LNCAP (cell line): ENCODE results near the gene HSPA4.

Source experiments
- CTCF ChIP-seq: fragments of 450-650 bp; IDR thresholded peaks from 2 replicates; pipeline ENCODE4 v1.5.1; 2017; ENCODE audit warnings: mild to moderate bottlenecking

The HSPA4 gene

DNA sequence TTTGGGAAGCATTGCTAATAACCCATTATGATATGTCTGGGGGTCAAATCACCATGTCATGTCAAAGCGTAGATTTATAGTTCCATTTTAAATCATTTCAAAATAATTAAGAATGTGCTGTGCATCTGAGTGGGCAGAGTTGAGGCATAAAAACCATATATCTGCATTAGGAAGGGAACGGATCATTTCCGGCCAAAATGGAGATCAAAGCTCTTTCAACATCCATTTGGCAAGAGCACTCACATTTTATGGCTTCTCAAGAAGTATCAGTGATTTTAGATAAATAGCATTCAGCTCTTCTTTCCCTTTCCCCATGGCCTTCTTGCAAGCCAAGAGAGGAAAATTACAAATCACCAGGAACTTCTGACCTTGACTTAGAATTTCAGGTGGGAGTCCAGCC is 89.9 kb downstream of the HSPA4 start:
- TF ChIP-seq CTCF: no peak

- TF ChIP-seq CTCF: no peak
These were observed 91.0 kb downstream of the HSPA4 start for GRCh38 chr5:133142782-133143181.

DNA sequence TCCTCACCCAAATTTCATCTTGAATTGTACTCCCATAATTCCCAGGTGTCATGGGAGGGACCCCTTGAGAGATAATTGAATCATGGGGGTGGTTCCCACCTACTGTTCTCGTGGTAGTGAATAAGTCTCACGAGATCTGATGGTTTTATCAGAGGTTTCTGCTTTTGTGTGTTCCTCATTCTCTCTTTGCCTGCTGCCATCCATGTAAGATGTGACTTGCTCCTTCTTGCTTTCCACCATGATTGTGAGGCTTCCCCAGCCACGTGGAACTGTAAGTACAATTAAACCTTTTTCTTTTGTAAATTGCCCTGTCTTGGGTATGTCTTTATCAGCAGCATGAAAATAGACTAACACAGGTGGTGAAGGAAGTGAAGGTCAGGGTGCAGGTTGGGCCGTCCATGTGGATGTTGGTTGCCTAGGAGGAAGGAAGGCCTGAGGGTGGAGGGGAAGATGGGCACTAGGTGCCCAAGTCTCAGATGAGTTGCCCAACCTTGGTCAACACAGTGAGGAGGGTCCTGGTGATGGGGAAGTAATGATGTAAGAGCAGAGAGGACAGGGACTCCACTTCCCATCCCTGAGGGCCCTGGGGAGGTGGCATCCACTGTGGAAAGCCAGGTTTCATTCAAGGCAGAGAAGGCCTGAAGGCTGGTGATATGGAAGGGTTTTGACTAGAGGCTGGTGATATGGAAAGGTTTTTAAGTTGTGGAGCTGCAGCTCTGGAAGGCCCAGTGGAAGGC is 92.6 kb downstream of the HSPA4 start:
- no peak for TF ChIP-seq CTCF

DNA sequence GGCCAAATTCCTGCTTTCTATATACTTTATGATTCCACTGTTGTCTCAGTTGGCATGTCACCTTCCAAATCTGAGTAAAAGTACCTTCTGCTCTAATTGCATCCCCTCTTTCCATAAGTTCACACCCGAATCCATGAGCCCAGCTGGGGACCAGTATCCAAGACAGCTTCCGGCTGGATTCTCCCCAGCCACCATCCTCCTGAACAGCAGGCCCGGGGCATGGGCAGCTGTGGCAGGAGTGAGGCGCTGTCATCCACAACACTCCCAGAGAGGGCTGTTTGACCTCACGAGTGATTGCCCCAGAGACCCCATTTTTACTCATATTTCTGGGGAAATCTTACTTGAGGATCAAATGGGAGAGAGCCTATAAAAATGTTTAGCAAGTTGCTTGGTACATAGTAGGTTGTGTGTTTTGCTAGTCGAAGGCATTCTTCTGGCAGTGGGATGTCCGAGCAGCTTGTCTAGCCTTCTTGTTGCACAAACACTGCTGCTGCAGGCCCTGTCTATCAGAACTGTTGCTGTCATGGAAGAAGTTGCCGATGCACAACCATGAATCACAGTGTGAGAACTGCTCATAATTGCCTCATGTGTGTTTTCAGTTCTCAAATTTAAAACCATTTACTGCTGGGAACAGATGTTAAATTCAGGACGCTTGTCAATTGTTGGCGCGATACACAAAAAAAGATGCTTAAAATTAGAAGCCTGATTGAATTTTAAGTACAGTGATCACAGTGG is 93.8 kb downstream of the HSPA4 start:
- TF ChIP-seq CTCF: no peak

GRCh38 chr5:133147411-133147810 is 95.6 kb downstream of the HSPA4 start:
- no peak for TF ChIP-seq CTCF

GRCh38 chr5:133147815-133148567 is 96.2 kb downstream of the HSPA4 start:
- TF ChIP-seq CTCF: no peak

DNA sequence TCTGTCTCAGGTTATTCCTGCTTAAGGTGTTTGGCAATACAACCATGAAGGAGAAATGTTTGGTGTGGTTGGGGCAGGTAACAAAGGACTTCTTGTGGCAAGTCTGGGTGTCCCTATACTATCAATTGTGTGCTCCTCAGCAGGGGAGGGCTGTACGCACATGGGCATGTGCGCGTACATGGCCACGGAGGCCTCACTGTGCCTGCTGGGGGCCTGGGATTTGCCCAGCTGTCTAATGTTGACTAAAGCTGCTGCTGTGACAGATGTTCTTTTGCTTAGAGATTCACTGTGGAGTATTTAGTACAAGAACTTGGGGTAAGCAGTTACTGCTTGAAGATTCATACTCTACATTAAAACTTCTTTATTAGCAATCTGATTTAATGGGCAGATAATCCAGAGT is 97.5 kb downstream of the HSPA4 start:
- no peak for TF ChIP-seq CTCF
